G401.6 (cell line): ENCODE data around the gene OSBP.
"Not testable (repeated sequence)": the region's sequence is repeated elsewhere in the genome, so short reads cannot be mapped to it uniquely, and the experiment has no call there.

Experiments
- FAIRE-seq: peaks from 2 replicates; lab custom pipeline; 2012; peaks lifted over from hg19 to GRCh38; lab: Jason Lieb, UNC

OSBP gene

GRCh38 chr11:59615637-59616395, at the start of gene OSBP:
OSBP (minus strand) TSS chr11:59615774; CDS start chr11:59615664, 110 bp downstream.
- FAIRE-seq: peak; percentile 99

DNA sequence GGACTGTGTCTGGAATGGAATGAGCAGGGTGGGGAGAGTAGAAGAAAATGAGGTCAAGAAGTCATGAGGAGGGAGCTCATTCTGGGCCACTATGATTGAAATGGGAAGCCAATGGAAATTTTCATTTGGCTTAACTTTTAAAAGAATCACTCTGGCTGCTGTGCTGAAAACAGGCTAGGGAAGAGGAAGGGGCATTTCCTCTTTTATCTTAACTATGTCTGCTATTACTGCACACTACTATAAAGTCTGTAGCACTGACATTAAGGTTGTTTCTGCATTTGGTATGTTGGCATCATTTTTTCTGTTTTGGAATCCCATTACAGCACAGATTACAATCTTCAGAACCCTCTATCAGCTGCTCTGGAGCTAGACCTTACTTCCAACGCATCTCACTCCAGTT, 45.0 kb upstream of the OSBP start:
- no peak for FAIRE-seq

GRCh38 chr11:59659981-59660380, 44.4 kb upstream of the OSBP start:
- peak; percentile 66 for FAIRE-seq

DNA sequence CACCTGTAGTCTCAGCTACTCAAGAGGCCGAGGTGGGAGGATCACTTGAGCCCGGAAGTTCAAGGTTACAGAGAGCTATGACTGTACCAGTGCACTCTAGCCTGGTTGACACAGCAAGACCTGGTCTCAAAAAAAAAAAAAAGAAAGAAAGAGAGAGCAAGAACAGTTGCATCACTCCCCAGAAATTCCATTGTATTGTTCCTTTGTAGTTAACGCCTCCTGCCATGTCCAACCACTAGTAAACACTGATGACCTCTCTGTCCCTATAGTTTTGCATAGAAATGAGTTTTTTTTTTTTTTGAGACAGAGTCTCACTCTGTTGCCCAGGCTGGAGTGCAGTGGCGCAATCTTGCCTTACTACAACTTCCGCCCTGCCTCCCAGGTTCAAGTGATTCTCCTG, 42.5 kb upstream of the OSBP start:
- no peak for FAIRE-seq

GRCh38 chr11:59654893-59655292, 39.3 kb upstream of the OSBP start:
- no peak for FAIRE-seq

DNA sequence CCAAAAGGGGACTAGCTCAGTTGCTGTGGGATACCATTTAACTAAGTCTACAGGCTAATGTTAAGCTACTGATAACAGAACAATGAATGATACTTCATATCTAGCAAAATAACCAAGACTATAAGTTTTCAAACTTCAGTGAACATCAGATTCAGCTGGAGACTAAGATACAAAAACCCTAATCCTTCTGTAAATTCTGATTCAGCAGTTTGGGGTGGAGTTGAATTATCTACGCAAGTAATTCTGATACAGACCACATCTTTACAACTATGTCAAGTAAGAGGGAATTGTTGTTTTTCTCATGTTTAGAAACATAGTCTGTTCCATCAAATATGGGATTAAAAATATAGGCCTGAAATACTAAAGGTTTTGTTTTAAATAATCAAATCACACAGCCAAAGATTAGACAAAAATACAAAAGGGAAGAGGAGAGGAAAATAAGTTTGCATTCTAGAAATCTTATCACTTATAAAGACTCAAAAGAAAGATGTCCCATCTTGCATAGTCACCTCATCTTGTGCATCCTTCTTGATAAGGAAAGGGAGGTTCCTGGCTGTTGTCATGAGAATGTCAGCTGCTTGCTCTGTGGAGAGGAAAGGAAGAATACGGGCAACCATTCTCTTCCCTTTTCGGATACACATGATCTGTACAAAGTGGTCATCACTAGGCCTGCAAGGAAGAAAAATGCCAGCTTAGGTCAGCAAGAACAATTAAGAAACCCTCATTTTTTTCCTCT, 31.8 kb upstream of the OSBP start:
- FAIRE-seq: no peak

- FAIRE-seq: no peak
These were observed 29.0 kb upstream of the OSBP start for GRCh38 chr11:59644528-59644927.

- FAIRE-seq: no peak
These were observed 27.8 kb upstream of the OSBP start for GRCh38 chr11:59643390-59643789.

- no peak for FAIRE-seq
These were observed 25.6 kb upstream of the OSBP start for GRCh38 chr11:59641156-59641555.

DNA sequence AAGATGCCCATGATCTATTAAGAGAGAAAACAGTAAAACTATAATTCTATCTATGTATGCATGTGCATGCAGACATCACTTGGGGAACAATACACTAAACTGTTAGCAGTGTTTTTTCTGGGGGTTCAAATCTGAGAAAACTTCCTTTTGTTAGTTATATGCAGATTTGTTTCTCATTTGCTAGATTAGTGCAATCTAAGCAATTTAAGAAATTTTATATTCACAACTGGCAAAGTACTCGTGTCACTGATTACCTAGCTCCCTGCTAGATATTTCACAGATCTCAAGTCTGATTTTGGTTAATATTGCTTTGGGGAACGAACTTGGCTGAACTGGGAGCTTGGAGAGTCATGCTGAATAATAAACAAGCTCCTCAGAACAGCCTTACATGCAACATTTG, 14.9 kb upstream of the OSBP start:
- FAIRE-seq: no peak

DNA sequence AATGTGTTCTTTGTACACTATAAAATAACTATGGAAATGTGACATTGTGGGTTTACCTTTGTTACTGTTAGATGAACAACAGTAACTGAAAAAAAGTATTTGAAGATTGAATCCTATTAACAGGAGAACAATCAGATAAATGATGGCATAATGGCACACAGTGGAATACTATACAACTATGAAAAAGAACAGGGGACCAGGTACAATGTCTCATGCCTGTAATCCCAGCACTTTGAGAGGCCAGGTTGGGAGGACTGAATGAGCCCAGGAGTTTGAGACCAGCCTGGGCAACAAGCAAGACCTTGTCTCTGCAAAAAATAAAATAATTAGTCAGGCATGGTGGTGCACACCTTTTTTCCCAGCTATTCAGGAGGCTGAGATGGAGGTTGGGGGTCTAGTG, 14.4 kb upstream of the OSBP start:
- no peak for FAIRE-seq

GRCh38 chr11:59626969-59627368, 11.4 kb upstream of the OSBP start:
- not testable (repeated sequence) for FAIRE-seq

DNA sequence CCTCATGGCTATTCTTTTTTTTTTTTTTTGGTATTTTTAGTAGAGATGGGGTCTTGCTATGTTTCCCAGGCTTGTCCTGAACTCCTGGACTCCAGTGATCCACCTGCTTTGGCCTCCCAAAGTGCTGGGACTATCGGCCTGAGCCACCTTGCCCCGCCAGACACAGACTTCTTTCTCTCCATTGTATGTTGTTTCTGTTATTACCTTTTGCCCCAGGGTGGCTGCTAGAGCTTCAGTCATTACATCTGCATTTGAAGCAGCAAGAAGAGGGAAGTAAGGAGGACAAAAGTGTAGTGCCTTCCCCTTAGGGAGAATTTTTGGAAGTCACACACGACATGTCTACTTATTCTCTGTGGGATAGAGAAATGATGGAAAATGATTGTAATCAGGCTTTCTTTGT, 10.1 kb upstream of the OSBP start:
- FAIRE-seq: no peak

GRCh38 chr11:59617876-59618275, 2.3 kb upstream of the OSBP start:
- no peak for FAIRE-seq

- FAIRE-seq: no peak
These were observed 915 bp upstream of the OSBP start for GRCh38 chr11:59616396-59616982.

GRCh38 chr11:59615120-59615636, 396 bp downstream of the OSBP start:
- no peak for FAIRE-seq

GRCh38 chr11:59614277-59615119, 1.1 kb downstream of the OSBP start:
- no peak for FAIRE-seq

- no peak for FAIRE-seq
These were observed 3.7 kb downstream of the OSBP start for GRCh38 chr11:59611570-59612565.

- no peak for FAIRE-seq
These were observed 5.3 kb downstream of the OSBP start for GRCh38 chr11:59610289-59610688.

DNA sequence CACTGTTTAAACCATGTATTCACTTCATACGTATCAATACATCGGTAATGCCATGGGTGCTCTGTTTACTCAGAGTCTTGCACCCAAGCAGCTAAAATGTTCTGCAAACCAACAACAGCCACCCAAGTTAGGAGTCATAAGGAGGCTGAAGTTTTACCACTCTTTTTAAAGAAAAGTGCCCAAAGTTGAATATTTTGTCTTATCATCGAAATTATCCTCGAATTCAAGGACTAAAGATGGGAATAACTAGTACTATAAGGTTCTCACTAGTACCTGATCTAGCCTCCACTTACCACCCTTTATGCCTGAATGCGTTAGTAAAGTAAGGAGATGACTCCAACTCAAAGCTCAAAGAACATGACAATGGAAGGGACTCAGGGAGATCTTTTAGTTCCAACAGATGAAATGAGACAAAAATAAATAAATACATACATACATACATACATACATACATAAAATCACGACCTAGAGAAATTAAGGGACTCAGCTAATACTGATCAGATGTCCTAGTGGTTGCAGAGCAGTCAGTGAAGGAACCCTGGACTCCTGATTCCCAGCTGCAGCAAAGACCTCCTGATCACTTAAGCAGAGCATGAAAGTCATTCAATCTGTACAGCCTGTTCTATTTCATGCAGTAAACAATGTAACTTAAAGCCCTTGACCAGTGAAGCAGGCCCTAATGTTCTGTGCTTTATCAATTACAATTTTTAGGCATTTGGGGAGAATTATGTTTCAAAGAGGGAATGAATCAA, 7.7 kb downstream of the OSBP start:
- FAIRE-seq: no peak
